Smooth muscle cell (in vitro differentiated cells): Measurements from ENCODE around the gene BEX3. TPM values are rescaled to one million over a fixed set of nuclear protein-coding genes. Genes with fewer than 3 reads are reported as not detected.

ENCODE experiments used
- DNase-seq: peaks from one replicate; lab custom pipeline; 2025; ENCODE audit not compliant: unreplicated experiment; lab: John Stamatoyannopoulos, UW
- H2AFZ ChIP-seq: fragments of 200-600 bp; sonication (generic); 2 replicates; pipeline ENCODE4 v1.6.0; 2016; ENCODE audit warnings: antibody characterized with exemption, low read depth, mild to moderate bottlenecking
- H3F3A ChIP-seq: fragments of 200-600 bp; sonication (generic); 2 replicates; pipeline ENCODE4 v1.6.0; 2017; ENCODE audit warnings: antibody characterized with exemption, low read depth
- H3K27ac ChIP-seq: fragments of 200-600 bp; sonication (generic); 2 replicates; pipeline ENCODE4 v1.5.1; 2016; ENCODE audit warnings: low read depth, mild to moderate bottlenecking
- H3K27me3 ChIP-seq: fragments of 200-600 bp; sonication (generic); 2 replicates; pipeline ENCODE4 v1.6.1; 2016; ENCODE audit warnings: low read depth, mild to moderate bottlenecking
- H3K36me3 ChIP-seq: fragments of 200-600 bp; sonication (generic); 2 replicates; pipeline ENCODE4 v1.5.1; 2016; ENCODE audit warnings: low read depth
- H3K4me1 ChIP-seq: fragments of 200-600 bp; sonication (generic); 2 replicates; pipeline ENCODE4 v1.5.1; 2016; ENCODE audit warnings: low read depth
- H3K4me2 ChIP-seq: fragments of 200-600 bp; sonication (generic); 2 replicates; pipeline ENCODE4 v1.6.0; 2016; ENCODE audit warnings: mild to moderate bottlenecking
- H3K4me3 ChIP-seq: fragments of 200-600 bp; sonication (generic); 2 replicates; pipeline ENCODE4 v1.5.1; 2016; ENCODE audit warnings: mild to moderate bottlenecking
- H3K79me2 ChIP-seq: fragments of 200-600 bp; sonication (generic); 2 replicates; pipeline ENCODE4 v1.6.0; 2016; ENCODE audit warnings: low read depth, mild to moderate bottlenecking
- H3K9ac ChIP-seq: fragments of 200-600 bp; sonication (generic); 2 replicates; pipeline ENCODE4 v1.6.0; 2016; ENCODE audit warnings: low read depth
- H3K9me3 ChIP-seq: fragments of 200-600 bp; sonication (generic); replicated peaks from 2 replicates; pipeline ENCODE4 v1.5.1; 2016; ENCODE audit warnings: low read depth
- H4K20me1 ChIP-seq: fragments of 200-600 bp; sonication (generic); 2 replicates; pipeline ENCODE4 v1.6.0; 2016; ENCODE audit warnings: low read depth
- WGBS: methylation state at CpG from one replicate; pipeline ENCODE4 v1.1.7; 2016; ENCODE audit warnings: low lambda C conversion rate; 5-methylcytosine and 5-hydroxymethylcytosine counted together
- polyA plus RNA-seq: library from polyadenylated mRNA; unstranded; fragments of >200 nt; fragmentation: Nextera tagmentation; extraction: Ambion mirVana; gene quantifications from 2 replicates; pipeline ENCODE4 v1.2.1, GENCODE V29; 2016
- total RNA-seq: library from RNA; depleted of rRNA; stranded (reverse); fragments of >200 nt; gene quantifications from 2 replicates; pipeline ENCODE4 v1.2.3, GENCODE V29; 2014
- TF ChIP-seq, protein P1 (sequence below): fragments of 200-600 bp; sonication (generic); IDR thresholded peaks from 2 replicates; pipeline ENCODE4 v1.5.1; 2017; ENCODE audit warnings: borderline replicate concordance, mild to moderate bottlenecking, antibody characterized with exemption; ENCODE audit not compliant: insufficient read depth, poor library complexity, severe bottlenecking

The BEX3 gene
- total and polyA plus RNA-seq, 2 experiments from 2014 or later: 259 to 554 TPM

DNA sequence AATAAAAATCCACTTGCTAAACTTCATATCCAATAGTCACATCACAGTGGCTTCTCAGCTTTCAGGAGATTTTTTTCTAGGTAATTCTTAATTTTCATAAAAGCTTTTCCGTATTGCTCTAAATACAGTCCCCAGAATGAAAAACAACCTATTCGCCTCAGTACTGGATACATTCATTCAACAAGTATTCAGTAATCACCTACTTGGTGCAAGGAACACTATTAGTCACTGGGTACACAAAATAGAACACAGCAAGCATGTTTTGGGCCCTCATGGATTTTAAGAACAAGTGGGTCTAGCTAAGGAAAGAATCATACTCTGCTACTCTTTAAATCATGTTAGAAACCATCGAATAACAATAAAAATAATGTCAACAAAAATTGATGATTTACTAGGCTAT lies 2.8 kb upstream of the BEX3 start:
- Histone ChIP-seq H3K4me3 (no peak overlapping the region), H3K27ac (peak overlapping the region; percentile 19), H3K4me1 (no peaks in the 10 kb centered on the region), H3F3A (no peaks in the 10 kb centered on the region), H4K20me1 (no peaks in the 10 kb centered on the region), H3K79me2 (peaks cover 11% of the 10 kb centered on the region), H3K4me2 (no peak overlapping the region), H3K9ac (no peak overlapping the region), H2AFZ (no peak overlapping the region), H3K27me3 (no peaks in the 10 kb centered on the region), H3K9me3 (no peaks in the 10 kb centered on the region), H3K36me3 (no peaks in the 10 kb centered on the region)
- no peak for DNase-seq
- 67% methylated on average over 3 of the region's 3 CpGs for WGBS
- TF ChIP-seq, protein P1, sequence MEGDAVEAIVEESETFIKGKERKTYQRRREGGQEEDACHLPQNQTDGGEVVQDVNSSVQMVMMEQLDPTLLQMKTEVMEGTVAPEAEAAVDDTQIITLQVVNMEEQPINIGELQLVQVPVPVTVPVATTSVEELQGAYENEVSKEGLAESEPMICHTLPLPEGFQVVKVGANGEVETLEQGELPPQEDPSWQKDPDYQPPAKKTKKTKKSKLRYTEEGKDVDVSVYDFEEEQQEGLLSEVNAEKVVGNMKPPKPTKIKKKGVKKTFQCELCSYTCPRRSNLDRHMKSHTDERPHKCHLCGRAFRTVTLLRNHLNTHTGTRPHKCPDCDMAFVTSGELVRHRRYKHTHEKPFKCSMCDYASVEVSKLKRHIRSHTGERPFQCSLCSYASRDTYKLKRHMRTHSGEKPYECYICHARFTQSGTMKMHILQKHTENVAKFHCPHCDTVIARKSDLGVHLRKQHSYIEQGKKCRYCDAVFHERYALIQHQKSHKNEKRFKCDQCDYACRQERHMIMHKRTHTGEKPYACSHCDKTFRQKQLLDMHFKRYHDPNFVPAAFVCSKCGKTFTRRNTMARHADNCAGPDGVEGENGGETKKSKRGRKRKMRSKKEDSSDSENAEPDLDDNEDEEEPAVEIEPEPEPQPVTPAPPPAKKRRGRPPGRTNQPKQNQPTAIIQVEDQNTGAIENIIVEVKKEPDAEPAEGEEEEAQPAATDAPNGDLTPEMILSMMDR: no peak

DNA sequence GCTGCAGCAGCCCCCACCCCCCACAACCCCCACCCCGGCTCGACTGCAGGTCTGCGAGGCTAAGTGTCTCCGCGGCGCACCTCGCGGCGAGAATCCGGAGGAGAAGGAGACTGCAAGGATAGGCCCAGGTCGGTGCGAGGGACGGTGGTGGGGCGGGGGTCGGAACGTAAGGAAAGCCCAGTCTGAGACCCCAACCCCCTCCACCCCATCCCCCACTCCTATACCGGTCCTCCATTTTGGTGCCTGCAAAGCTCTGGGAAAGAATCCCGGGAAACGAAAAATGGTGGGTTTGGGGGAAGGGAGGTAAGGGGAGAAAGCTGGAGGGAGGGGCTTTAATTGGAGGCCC lies 614 bp downstream of the BEX3 start:
- TF ChIP-seq, protein P1: no peak
- DNase-seq: no peak

DNA sequence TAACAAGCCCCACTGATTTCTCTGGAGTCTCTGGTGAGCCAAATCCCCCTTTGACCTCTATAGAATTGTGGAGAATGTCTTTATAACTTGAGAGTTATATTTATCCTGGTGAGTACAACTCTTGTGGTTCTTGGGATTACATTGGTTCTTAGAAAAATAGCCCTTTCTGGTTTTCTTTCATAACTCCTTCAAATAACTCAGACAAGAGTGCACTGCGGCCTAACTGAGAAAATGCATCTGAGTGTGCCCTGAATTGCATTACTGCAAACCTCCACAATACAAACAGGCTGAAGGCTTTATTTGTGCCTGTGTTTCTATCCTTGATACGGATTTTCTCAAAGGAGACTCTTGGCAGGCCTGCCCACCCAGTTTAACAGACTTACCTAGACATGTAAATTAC lies 2.7 kb downstream of the BEX3 start:
- TF ChIP-seq, protein P1: no peak
- peak overlapping the region; percentile 43 for H3K27ac ChIP-seq
- H3K27me3 ChIP-seq: no peaks in the 10 kb centered on the region

More for the DNA sequence above, 614 bp downstream of the BEX3 start:
- Histone ChIP-seq H3K79me2 (peaks cover 11% of the 10 kb centered on the region), H3K36me3 (no peaks in the 10 kb centered on the region), H3F3A (no peaks in the 10 kb centered on the region), H3K4me3 (peak overlapping the region; percentile 77), H3K4me1 (no peaks in the 10 kb centered on the region), H3K9me3 (no peaks in the 10 kb centered on the region), H3K27ac (no peak overlapping the region), H4K20me1 (no peaks in the 10 kb centered on the region), H3K27me3 (no peaks in the 10 kb centered on the region), H2AFZ (no peak overlapping the region), H3K4me2 (peak overlapping the region; percentile 81), H3K9ac (peak overlapping the region; percentile 84)
- 47% methylated on average over 4 of the region's 19 CpGs for WGBS

DNA sequence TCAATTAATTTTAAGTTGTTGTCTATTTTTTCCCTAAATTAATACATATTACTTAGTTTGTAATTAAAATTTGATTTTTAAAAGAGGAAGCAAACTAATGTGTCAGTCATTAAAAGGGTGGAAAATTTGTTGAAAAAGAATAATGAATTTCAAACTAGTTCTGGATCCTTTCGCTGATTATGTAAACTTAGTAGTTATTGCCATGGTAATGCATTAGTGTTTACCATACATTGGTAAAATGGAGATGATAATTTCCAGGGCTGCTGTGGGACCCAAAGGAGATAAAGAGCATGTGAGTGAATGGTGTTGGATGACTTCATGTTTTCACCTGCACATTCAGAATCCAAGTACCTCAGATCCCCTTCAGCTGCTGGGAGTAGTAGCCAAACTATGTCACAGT lies 6.5 kb downstream of the BEX3 start:
- Histone ChIP-seq H3K4me3 (no peak overlapping the region), H4K20me1 (no peaks in the 10 kb centered on the region), H2AFZ (no peak overlapping the region), H3K79me2 (no peaks in the 10 kb centered on the region), H3K9me3 (no peaks in the 10 kb centered on the region), H3K27ac (no peak overlapping the region), H3K9ac (no peak overlapping the region), H3K4me2 (no peak overlapping the region), H3F3A (no peaks in the 10 kb centered on the region), H3K4me1 (no peaks in the 10 kb centered on the region), H3K36me3 (no peaks in the 10 kb centered on the region), H3K27me3 (no peaks in the 10 kb centered on the region)
- WGBS: 100% methylated on average over 1 of the region's 1 CpG
- DNase-seq: no peak
- TF ChIP-seq, protein P1: no peak

More for the DNA sequence above, 2.7 kb downstream of the BEX3 start:
- peak overlapping the region; percentile 81 for H3K4me2 ChIP-seq
- no peak for DNase-seq
- no peaks in the 10 kb centered on the region for H3F3A ChIP-seq
- no peaks in the 10 kb centered on the region for H3K36me3 ChIP-seq
- H3K4me3 ChIP-seq: no peak overlapping the region
- peaks cover 11% of the 10 kb centered on the region for H3K79me2 ChIP-seq
- WGBS: 49% methylated on average over 2 of the region's 2 CpGs
- H2AFZ ChIP-seq: no peak overlapping the region
- no peaks in the 10 kb centered on the region for H3K4me1 ChIP-seq
- H4K20me1 ChIP-seq: no peaks in the 10 kb centered on the region
- H3K9ac ChIP-seq: no peak overlapping the region
- no peaks in the 10 kb centered on the region for H3K9me3 ChIP-seq
